Esophagus muscularis mucosa (tissue), 4 donors: ENCODE results near the gene SNAPC3. TPM values are rescaled to one million over a fixed set of nuclear protein-coding genes. Genes with fewer than 3 reads are reported as not detected.

Experiments
- DNase-seq: peaks from one replicate; pipeline ENCODE4 v3.0.0-alpha.2; 2017; ENCODE audit errors: extremely low spot score
- H3K27ac ChIP-seq, 4 donors: fragments of 200-600 bp; sonication (generic); replicated peaks in 1 of 4; 1 replicate in 3 of 4; 2 replicates in 1 of 4; pipeline ENCODE4 v1.5.1; 2016 to 2019; ENCODE audit warnings: mild to moderate bottlenecking in 1 of 4
- H3K27me3 ChIP-seq, 4 donors: fragments of 200-600 bp; sonication (generic); one replicate each; pipeline versions ENCODE4 v1.5.1 to v1.6.0; 2016 to 2019
- H3K36me3 ChIP-seq, 4 donors: fragments of 200-600 bp; sonication (generic); one replicate each; pipeline ENCODE4 v1.5.1; 2016 to 2019
- H3K4me1 ChIP-seq, 4 donors: fragments of 200-600 bp; sonication (generic); one replicate each; pipeline ENCODE4 v1.5.1; 2016 to 2019
- H3K4me3 ChIP-seq, 4 donors: fragments of 200-600 bp; sonication (generic); 1 replicate in 2 of 4; 2 replicates in 2 of 4; pipeline ENCODE4 v1.5.1; 2016 to 2019; ENCODE audit warnings: mild to moderate bottlenecking in 4 of 4, moderate library complexity in 1 of 4
- H3K9me3 ChIP-seq, 4 donors: fragments of 200-600 bp; sonication (generic); 1 replicate in 3 of 4; 2 replicates in 1 of 4; pipeline ENCODE4 v1.5.1; 2016 to 2019
- EP300 ChIP-seq: sonication (generic); formaldehyde crosslinking; IDR thresholded peaks from one replicate; pipeline ENCODE4 v1.6.1; 2017; ENCODE audit warnings: antibody characterized with exemption
- POLR2A ChIP-seq: fragments of 450-650 bp; IDR thresholded peaks from one replicate; pipeline ENCODE4 v1.6.1; 2017; ENCODE audit warnings: antibody characterized with exemption, moderate library complexity, mild to moderate bottlenecking, low read depth
- POLR2AphosphoS5 ChIP-seq, 2 donors: sonication (generic); formaldehyde crosslinking; IDR thresholded peaks; one replicate each; pipeline ENCODE4 v1.6.1; 2017; ENCODE audit warnings: antibody characterized with exemption in 2 of 2
- WGBS: methylation state at CpG from one replicate; pipeline ENCODE4 v1.1.5; 2018; 5-methylcytosine and 5-hydroxymethylcytosine counted together
- intact Hi-C: fragments of 100-400 bp; cut with DNase I; formaldehyde crosslinking; loops from one replicate; pipeline ENCODE4 v1.15.1; 2023
- total RNA-seq, 4 donors: library from RNA; depleted of rRNA; stranded (reverse); fragments of >200 nt; gene quantifications; one replicate each; pipeline versions ENCODE4 v1.1.0 to v1.2.1, GENCODE V29; 2016
- TF ChIP-seq, protein P1 (sequence below), 3 experiments: fragments of 200-600 bp in 2 of 3; fragments of 450-650 bp in 1 of 3; sonication (generic) in 2 of 3; IDR thresholded peaks; one replicate each; pipeline ENCODE4 v1.5.1; 2017 to 2019; ENCODE audit warnings: antibody characterized with exemption in 3 of 3, mild to moderate bottlenecking in 2 of 3, moderate library complexity in 1 of 3

SNAPC3 gene
- total RNA-seq, 4 donors from 2014 or later = 26.3 to 38.8 (median 34.6) TPM

DNA sequence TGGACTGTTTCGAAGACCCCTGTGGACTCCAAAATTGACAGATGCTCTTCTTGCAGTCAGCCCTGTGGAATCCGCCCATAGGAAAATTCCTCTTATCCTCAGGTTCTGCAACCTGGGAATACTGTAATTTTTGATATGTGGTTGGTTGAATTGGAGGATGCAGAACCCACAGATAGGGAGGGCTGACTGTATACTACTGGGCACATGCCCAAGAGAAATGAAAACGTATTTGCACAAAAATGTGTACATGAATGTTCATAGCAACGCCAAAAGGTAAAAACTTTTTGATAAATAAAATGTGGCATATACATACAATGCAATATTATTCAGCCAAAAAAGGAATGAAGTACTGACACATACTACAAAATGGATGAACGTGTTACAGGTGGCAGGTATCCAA is 1.9 kb upstream of the SNAPC3 start:
- Histone ChIP-seq H3K9me3 (no peaks in the 10 kb centered on the region), H3K27ac (no peak overlapping the region), H3K36me3 (peaks cover 2 to 14% (median 12%) of the 10 kb centered on the region in 4 donors), H3K4me3 (no peak overlapping the region), H3K27me3 (no peaks in the 10 kb centered on the region), H3K4me1 (peaks cover 18 to 35% (median 30%) of the 10 kb centered on the region in 4 donors)
- intact Hi-C loops = loop anchor here (5.0 to 10.0 kb wide), 3 partner anchors 54 to 132 kb away; partner anchors contain the start of gene CCDC171
- 67% methylated on average over 5 of the region's 5 CpGs for WGBS
- DNase-seq = no peak
- TF ChIP-seq, protein P1, sequence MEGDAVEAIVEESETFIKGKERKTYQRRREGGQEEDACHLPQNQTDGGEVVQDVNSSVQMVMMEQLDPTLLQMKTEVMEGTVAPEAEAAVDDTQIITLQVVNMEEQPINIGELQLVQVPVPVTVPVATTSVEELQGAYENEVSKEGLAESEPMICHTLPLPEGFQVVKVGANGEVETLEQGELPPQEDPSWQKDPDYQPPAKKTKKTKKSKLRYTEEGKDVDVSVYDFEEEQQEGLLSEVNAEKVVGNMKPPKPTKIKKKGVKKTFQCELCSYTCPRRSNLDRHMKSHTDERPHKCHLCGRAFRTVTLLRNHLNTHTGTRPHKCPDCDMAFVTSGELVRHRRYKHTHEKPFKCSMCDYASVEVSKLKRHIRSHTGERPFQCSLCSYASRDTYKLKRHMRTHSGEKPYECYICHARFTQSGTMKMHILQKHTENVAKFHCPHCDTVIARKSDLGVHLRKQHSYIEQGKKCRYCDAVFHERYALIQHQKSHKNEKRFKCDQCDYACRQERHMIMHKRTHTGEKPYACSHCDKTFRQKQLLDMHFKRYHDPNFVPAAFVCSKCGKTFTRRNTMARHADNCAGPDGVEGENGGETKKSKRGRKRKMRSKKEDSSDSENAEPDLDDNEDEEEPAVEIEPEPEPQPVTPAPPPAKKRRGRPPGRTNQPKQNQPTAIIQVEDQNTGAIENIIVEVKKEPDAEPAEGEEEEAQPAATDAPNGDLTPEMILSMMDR (IDR thresholded peaks at IDR 0.05) = no peak
- TF ChIP-seq POLR2A (no peak), POLR2AphosphoS5 (IDR thresholded peaks at IDR 0.05) (no peak), EP300 (no peak)

DNA sequence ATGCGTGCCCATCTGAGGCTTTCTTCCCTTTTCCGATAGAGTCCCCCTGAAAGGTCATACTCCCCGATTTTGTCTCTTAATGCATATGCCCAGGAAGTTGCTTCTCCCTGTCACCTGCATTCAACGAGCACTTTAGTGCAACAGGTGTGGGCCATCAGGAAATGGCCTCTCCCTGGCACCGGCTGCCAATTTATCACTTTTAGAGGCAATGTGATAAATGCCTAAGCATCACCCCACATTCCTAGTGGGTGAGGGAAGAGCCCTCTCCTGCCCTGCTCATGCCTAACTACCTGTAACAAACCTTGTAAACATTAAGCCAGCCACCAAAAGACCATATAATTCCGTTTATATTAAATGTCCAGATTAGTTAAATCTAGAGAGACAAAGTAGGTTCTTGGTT is 1.1 kb upstream of the SNAPC3 start:
- Histone ChIP-seq H3K27me3 (no peaks in the 10 kb centered on the region), H3K27ac (peak overlapping the region; percentile 90 to 94 (median 92)), H3K36me3 (peaks cover 7 to 20% (median 18%) of the 10 kb centered on the region in 4 donors), H3K9me3 (no peaks in the 10 kb centered on the region), H3K4me1 (peaks cover 23 to 43% (median 37%) of the 10 kb centered on the region in 4 donors), H3K4me3 (no peak overlapping the region)
- DNase-seq = no peak
- WGBS = 83% methylated on average over 6 of the region's 6 CpGs
- TF ChIP-seq POLR2AphosphoS5 (IDR thresholded peaks at IDR 0.05) (no peak), EP300 (no peak), POLR2A (no peak)
- TF ChIP-seq, protein P1 (IDR thresholded peaks at IDR 0.05) = no peak
- intact Hi-C loops = loop anchor here (5.0 to 10.0 kb wide), 3 partner anchors 53 to 131 kb away; partner anchors contain the start of gene CCDC171

DNA sequence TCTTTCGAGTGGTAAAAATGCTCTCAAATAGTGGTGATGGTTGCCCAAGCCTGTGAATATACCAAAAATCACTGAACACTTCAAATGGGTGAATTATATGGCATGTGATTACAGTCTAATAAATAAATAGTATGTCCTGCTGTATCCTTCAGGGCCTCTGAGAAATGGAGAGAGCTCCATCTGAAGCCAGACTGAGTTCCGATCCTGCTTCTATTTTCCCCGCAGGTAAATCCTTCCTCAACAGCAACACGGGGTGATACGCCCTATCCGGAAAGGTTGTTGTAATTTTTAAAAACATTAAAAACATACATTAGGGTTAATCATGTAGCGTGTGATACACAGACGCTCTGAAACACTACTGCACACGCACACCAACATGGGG is 695 bp upstream of the SNAPC3 start:
- Histone ChIP-seq H3K4me1 (peaks cover 26 to 43% (median 39%) of the 10 kb centered on the region in 4 donors), H3K4me3 (peak overlapping the region; percentile 79 to 93 (median 88)), H3K9me3 (no peaks in the 10 kb centered on the region), H3K27ac (peak overlapping the region; percentile 90 to 94 (median 92)), H3K27me3 (no peaks in the 10 kb centered on the region), H3K36me3 (peaks cover 7 to 23% (median 18%) of the 10 kb centered on the region in 4 donors)
- WGBS = 38% methylated on average over 9 of the region's 9 CpGs
- intact Hi-C loops = loop anchor here (5.0 to 10.0 kb wide), 3 partner anchors 53 to 130 kb away; partner anchors contain the start of gene CCDC171
- DNase-seq = no peak
- TF ChIP-seq POLR2A (no peak), EP300 (no peak), POLR2AphosphoS5 (IDR thresholded peaks at IDR 0.05) (no peak)
- TF ChIP-seq, protein P1 (IDR thresholded peaks at IDR 0.05) = no peak

DNA sequence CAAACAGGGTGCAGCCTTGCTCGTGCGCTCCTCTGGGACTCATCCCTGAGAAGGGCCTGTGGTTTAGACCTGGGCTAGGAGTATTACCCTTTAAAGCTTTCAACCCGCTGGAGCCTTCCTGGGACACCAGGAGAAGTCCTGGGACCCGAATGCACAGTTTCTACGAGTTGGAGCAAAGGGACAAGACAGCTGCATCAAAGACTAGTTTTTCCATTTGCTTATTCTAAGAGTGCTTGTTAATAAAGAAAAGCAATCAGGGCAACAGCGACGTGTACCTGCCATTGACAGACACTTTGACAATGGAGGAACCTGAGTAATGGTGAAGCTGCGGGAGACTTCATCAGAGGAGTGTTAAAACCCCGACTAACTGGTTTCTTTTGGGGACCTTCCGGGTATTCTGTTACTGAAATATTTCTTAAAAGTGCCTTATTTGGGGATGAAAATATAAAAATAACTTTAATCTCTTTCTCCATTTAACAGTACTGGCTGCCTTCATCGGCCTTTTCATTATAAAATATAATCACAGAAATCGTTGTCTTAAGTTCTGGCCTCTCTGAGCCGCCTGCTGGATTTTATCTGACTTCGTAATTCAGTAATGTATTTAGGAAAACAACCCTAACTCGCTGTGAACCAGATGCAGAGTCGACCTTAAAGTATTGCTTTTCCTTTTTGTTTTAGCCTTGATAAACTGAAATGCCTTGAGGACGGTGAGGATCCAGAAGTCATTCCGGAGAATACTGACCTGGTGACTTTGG is 732 bp downstream of the SNAPC3 start:
- H3K27me3 ChIP-seq = no peaks in the 10 kb centered on the region
- H3K9me3 ChIP-seq = no peaks in the 10 kb centered on the region
- 3% methylated on average over 16 of the region's 18 CpGs for WGBS
- TF ChIP-seq POLR2A = no peak
- TF ChIP-seq, protein P1 (IDR thresholded peaks at IDR 0.05) = no peak
- TF ChIP-seq POLR2AphosphoS5 (IDR thresholded peaks at IDR 0.05) = no peak
- TF ChIP-seq EP300 = no peak
- H3K4me1 ChIP-seq = peaks cover 30 to 43% (median 43%) of the 10 kb centered on the region in 4 donors
- peak overlapping the region; percentile 90 to 94 (median 92) for H3K27ac ChIP-seq
- peaks cover 7 to 30% (median 18%) of the 10 kb centered on the region in 4 donors for H3K36me3 ChIP-seq
- H3K4me3 ChIP-seq = peak overlapping the region; percentile 79 to 93 (median 88)
- intact Hi-C loops = loop anchor here (5.0 to 10.0 kb wide), 3 partner anchors 51 to 129 kb away; partner anchors contain the start of gene CCDC171
- DNase-seq = no peak
